ENCODE results near the gene ATP8A2.

Gene ATP8A2

DNA sequence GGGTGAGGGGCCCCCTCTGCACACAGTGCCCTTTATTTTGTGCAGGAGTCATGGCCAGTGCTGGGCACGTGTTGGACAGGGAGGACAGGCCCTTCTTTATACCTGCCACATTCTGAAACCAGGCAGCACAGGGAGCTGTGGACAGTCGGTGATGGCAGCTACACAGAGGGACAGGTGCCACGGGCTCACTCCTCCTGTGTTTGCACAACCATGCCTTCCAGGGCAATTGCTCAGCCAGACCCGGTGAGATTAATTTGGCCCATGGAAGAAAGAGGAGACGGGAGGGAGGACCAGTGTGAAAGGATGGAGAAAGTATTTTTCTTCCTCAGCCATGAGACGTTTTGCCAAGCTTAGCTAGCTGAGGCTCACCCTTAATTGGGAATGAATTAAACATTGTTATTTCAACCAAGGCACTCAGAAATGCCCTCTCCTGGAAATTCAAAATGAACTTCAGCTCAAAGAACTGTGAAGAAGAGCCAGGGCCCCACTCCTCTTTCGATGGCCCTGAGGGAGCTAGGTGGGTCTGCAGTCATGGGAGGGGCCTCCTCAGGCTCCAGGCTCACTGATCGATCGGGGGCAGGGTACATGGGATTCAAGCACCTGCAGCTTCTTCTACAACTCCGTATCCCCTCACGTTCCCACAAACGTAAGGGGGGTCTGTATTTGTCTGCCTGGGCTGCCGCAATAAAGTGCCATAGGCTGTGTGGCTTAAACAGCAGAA, 638.9 kb downstream of the ATP8A2 start:
- DNase-seq (ENCODE audit: low read depth, low spot score) = no peak

DNA sequence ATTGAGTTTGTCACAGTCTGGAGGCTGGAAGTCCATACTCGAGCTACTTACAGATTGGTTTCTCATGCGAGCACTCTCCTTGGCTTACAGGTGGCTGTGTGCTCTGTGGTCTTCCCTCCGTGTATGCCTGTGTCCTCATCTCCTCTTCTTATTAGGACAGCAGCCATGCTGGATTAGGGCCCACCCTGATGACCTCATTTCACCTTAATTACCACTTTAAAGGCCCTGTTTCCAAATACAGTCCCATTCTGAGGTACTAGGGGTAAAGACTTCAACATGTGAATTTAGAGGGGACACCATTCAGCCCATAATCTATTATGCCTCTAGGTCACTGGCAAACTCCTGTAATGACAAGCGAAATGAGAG, 639.4 kb downstream of the ATP8A2 start:
- no peak for DNase-seq (ENCODE audit: low read depth, low spot score)

DNA sequence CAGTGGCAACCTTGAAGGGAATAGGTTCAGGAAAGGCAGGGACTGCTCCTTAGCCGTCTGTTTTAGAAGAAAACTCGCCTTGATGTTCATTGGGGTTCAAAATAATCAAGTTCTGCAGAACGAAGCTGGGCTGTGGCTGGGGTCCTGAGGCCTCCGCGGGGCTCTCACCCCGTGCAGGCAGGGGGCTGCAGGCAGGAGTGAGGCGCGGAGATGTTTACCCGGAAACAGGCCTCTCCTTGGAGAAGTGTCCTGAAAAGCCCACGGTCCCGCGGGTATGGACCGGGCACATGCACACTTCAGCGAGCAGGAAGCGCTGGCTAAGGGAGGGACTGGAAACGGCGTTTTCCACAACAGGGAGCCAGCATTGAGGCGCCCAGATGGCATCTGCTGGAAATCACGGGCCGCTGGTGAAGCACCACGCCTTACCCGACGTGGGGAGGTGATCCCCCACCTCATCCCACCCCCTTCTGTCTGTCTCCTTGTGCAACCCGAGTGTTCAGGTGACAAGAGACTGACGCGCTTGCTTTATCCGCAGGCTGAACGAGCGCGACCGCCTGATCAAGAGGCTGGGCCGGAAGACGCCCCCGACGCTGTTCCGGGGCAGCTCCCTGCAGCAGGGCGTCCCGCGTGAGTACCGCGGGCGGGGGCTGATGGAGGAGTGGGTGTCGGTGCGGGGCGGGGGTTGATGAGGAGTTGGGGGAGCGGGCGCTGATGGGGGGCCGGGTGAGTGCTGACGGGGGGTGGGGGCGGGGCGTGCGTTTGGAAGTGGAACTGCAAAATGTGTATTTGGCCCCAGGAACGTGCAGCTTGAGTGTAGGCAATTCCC, 640.4 kb downstream of the ATP8A2 start:
- no peak for DNase-seq (ENCODE audit: low read depth, low spot score)

- DNase-seq (ENCODE audit: low read depth, low spot score) = no peak
These were observed 641.2 kb downstream of the ATP8A2 start for GRCh38 chr13:26012995-26013394.

GRCh38 chr13:26015271-26016125, 643.7 kb downstream of the ATP8A2 start:
- no peak for DNase-seq (ENCODE audit: low read depth, low spot score)

- DNase-seq (ENCODE audit: low read depth, low spot score) = no peak
These were observed 644.4 kb downstream of the ATP8A2 start for GRCh38 chr13:26016189-26016588.

DNA sequence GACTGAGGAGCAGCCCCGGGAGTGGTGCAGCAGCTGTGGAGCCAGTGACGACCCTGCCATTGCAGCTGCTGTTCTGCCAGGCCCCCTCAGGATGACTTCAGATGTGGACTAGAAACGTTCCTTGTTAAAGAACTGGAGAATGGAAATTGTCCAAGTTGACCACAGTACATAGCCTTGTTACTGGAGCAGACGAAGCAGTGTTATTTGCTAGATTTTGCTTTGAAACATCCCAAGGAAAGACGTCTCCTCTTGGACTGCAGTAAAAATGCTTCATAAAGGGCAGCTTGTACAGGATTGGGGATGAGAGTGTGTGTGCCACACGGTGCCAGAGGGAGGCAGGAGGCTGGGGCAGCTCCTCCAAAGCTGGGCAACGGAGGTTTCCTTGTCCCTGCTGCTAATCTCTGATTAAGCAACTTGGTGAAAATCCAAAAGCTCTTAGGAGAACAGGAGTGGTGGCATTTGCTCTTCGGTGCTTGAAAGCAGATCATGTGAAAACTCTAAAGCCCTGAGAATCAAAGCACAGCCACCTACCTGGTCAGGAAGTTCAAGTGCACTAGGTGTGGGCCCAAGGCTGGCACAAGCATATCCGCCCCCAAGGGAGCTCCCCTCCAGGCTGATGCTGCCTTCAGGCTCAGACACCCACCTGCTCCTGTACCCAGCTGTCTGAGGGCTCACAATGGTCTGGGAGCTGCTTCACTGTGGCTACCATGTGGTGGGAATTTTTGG, 645.6 kb downstream of the ATP8A2 start:
- DNase-seq (ENCODE audit: low read depth, low spot score) = no peak

DNA sequence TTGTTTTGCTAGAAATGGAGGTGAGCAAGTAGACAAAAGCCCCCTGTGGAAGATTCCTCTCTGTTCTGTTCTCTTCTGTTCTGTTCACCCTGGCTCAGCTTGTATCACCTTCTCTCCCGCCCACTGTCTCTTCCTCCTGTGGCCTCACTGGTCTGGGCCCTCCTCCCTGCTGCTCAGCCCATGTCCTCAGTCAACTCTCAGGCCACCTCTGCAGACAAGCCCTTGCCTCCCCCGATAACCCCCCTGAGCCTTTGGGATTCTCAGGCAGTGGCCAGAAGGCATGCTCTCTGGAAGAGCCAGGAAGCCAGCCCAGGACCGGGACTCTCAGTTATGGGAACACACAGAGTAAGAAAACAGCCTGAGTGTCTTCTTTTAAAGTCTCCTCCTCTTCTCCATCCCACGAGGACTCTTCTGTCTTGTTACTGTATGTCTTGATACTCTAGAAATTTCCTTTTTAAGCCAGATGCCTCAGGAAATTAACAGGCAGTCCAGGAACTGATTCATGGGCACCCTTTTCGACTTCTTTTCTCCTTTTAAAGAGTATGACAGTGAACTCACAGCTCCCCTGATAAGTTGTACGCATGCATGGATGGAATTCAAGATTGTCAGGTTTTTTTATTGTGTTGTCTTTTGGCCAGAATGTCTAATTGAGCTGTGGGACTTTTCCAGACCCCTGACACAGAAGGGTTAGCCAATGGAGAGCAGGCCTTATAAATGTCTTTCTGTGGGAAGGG, 646.3 kb downstream of the ATP8A2 start:
- no peak for DNase-seq (ENCODE audit: low read depth, low spot score)

- DNase-seq (ENCODE audit: low read depth, low spot score) = no peak
These were observed 647.5 kb downstream of the ATP8A2 start for GRCh38 chr13:26019251-26019650.

DNA sequence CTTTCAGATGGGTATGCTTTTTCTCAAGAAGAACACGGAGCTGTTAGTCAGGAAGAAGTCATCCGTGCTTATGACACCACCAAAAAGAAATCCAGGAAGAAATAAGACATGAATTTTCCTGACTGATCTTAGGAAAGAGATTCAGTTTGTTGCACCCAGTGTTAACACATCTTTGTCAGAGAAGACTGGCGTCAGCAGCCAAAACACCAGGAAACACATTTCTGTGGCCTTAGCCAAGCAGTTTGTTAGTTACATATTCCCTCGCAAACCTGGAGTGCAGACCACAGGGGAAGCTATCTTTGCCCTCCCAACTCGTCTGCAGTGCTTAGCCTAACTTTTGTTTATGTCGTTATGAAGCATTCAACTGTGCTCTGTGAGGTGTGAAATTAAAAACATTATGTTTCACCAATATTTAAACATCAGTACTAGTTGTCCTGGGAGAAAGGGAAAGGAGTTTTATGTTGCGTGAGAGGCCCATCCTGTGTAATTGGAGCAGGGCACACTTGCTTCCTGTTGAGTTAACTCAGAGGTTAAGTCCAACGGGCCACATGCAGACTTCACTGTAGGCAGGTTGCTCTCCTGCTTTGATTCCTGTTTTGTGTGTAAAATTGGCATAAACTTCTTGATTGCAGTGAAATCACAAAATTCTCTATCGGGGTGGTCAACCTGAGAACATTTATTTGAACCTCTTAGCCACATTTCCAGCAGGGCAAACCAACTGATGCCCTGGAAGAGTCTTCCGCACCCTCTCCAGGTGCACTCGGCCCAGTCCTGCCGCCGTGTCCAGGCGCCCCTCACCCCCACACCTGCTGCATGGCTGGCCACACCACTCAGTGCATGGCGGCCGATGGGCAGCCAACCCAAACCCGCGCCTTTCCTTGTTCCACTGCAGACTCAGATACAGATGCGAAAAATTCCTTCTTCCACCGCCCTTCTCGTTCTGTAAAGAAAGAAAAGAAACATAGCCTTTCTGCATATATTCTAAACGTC, 648.4 kb downstream of the ATP8A2 start:
- DNase-seq (ENCODE audit: low read depth, low spot score) = peak; percentile 63

DNA sequence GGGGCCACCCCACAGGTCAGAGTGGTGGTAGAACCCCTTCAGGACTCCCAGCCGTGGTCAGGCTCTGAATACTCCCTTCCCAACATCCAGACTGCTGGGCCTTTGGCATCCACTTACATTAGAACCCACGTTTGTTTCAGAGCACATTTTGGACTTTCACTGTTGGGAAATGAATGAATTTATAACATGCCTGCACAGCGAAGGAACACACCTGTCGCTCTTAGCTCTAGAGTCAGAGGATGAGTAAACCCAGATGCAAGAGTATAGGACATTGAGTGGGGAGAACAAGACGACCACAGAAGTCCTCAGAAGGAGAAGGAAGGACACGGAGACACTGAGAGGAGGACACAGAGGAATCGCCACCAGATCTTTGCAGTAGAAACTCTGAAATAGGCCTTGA, 649.1 kb downstream of the ATP8A2 start:
- DNase-seq (ENCODE audit: low read depth, low spot score) = no peak

GRCh38 chr13:26021516-26021915, 649.7 kb downstream of the ATP8A2 start:
- no peak for DNase-seq (ENCODE audit: low read depth, low spot score)

- no peak for DNase-seq (ENCODE audit: low read depth, low spot score)
These were observed 650.2 kb downstream of the ATP8A2 start for GRCh38 chr13:26021956-26022355.

GRCh38 chr13:26022538-26023292, 650.9 kb downstream of the ATP8A2 start:
- DNase-seq (ENCODE audit: low read depth, low spot score) = no peak

DNA sequence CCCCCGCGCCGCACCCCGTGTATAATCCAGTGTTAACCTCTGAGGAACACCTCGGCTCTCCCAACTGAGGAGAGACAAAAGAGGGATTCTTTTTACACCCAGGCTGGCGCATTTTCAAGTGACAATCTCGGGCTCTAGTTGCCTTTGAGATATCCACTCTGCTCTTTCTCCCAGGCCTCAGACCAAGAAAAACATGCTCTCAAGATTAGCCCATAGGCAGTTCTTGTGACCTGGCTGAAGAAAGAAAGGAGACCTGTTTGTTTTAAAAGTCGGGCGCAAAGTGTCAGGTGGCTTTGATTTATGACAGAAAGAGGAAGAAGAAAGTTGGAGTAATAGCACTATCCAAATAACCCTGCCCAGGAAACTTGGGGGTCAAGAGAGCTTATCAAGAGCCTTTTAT, 652.8 kb downstream of the ATP8A2 start:
- DNase-seq (ENCODE audit: low read depth, low spot score) = no peak

GRCh38 chr13:26025196-26025595, 653.4 kb downstream of the ATP8A2 start:
- no peak for DNase-seq (ENCODE audit: low read depth, low spot score)

DNA sequence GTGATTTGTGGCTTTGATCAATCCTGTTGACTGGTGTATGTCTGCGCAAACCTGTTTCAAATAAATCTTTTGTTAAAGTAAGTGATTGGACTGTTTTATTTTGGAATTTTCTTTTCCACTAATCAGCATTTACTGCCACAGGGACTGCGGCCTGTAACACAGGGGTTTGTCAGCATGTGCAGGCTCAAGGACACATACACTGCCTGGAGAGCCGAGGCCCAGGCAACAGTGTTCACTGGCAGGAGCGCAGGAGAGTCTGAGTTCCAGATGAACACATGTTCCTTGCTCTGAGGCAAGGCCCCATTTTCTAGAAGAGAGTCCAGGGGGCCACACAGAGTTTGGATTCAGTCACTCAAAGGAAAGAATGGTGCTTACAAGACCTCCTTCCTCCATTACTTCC, 654.0 kb downstream of the ATP8A2 start:
- DNase-seq (ENCODE audit: low read depth, low spot score) = no peak

DNA sequence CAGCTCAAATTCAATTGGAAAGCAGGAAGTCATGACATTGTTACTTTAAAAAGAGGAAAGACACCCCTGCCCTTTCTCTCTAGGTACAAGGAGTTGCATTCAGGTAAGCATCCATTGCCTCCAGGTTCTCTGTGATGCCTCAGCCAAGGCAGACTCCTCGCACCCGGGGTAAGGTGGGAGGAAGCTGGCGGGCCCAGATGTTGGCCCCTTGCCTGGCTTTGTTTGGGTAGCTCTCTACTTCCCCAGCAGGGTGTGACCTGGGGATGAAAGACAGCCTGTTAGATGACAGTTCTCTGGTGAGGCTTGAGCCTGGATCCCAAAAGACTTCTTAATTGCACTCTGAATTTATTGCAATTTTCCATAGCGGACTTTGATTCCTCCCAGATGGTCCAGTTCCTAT, 654.4 kb downstream of the ATP8A2 start:
- DNase-seq (ENCODE audit: low read depth, low spot score) = no peak

GRCh38 chr13:26029581-26030136, 657.9 kb downstream of the ATP8A2 start:
- no peak for DNase-seq (ENCODE audit: low read depth, low spot score)

All from smooth muscle cell of the brain vasculature (primary cell).